HEK293T (cell line): Measurements from ENCODE around the gene CD33.

Experiments used
- ARNT ChIP-seq: fragments of 450-650 bp; IDR thresholded peaks from 2 replicates; pipeline ENCODE4 v1.6.1; 2017; ENCODE audit warnings: mild to moderate bottlenecking
- BHLHE40 ChIP-seq: fragments of 450-650 bp; IDR thresholded peaks from 2 replicates; pipeline ENCODE4 v1.6.1; 2016; ENCODE audit warnings: mild to moderate bottlenecking, moderate library complexity, borderline replicate concordance
- CTBP1 ChIP-seq: fragments of 450-650 bp; IDR thresholded peaks from 2 replicates; pipeline ENCODE4 v1.6.1; 2016; ENCODE audit warnings: borderline replicate concordance
- ELF4 ChIP-seq: fragments of 450-650 bp; IDR thresholded peaks from 2 replicates; pipeline ENCODE4 v1.6.1; 2017; ENCODE audit warnings: antibody characterized with exemption
- FOXA1 ChIP-seq: fragments of 450-650 bp; IDR thresholded peaks from 2 replicates; pipeline ENCODE4 v1.6.1; 2016; ENCODE audit warnings: mild to moderate bottlenecking
- FOXK2 ChIP-seq: fragments of 450-650 bp; IDR thresholded peaks from 2 replicates; pipeline ENCODE4 v1.6.1; 2016; ENCODE audit warnings: mild to moderate bottlenecking
- FOXM1 ChIP-seq: fragments of 450-650 bp; IDR thresholded peaks from 2 replicates; pipeline ENCODE4 v1.6.1; 2017; ENCODE audit warnings: mild to moderate bottlenecking, borderline replicate concordance
- HDGF ChIP-seq: fragments of 450-650 bp; IDR thresholded peaks from 2 replicates; pipeline ENCODE4 v1.6.1; 2017; ENCODE audit warnings: antibody characterized with exemption, borderline replicate concordance
- L3MBTL2 ChIP-seq: fragments of 450-650 bp; conservative IDR thresholded peaks from 2 replicates; pipeline ENCODE4 v1.6.1; 2016; ENCODE audit warnings: mild to moderate bottlenecking
- LEF1 ChIP-seq: fragments of 450-650 bp; IDR thresholded peaks from 2 replicates; pipeline ENCODE4 v1.6.1; 2017; ENCODE audit warnings: mild to moderate bottlenecking, borderline replicate concordance
- SP1 ChIP-seq: fragments of 450-650 bp; IDR thresholded peaks from 2 replicates; pipeline ENCODE4 v1.6.1; 2017
- SUZ12 ChIP-seq: fragments of 450-650 bp; IDR thresholded peaks from 2 replicates; pipeline ENCODE4 v1.6.1; 2016; ENCODE audit warnings: mild to moderate bottlenecking
- TARDBP ChIP-seq: fragments of 450-650 bp; IDR thresholded peaks from 2 replicates; pipeline ENCODE4 v1.6.1; 2016
- TF ChIP-seq, protein P1 (sequence below): fragments of 450-650 bp; IDR thresholded peaks from 2 replicates; pipeline ENCODE4 v1.6.1; 2016

DNA sequence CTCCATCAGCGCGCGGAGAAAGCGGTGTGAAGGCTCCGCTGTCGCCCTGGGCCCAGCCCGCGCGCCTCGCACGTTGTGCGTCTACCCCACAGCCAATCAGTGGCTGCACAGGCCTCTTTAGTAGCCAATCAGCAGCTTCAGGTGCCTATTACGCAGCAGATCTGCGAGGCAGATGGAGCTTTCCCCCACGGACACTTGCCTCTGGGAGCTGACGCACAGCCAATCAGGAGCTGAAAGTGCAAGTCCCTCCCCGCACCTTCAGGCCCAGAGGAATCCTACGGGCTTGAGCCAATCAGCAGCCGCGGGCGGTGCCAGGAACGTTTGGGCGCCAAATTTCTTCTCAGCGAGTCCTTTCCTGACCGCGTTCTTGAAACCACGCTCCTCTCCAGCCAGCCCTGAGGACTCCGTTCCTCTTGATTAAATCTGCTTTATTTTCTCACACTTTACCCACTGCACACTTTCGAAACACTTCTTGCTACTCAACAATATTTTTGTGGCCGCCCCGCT, 42.9 kb upstream of the CD33 start:
- TF ChIP-seq CTBP1 = no peak
- TF ChIP-seq L3MBTL2 = no peak
- no peak for TF ChIP-seq BHLHE40
- TF ChIP-seq FOXA1 = no peak
- TF ChIP-seq ELF4 = no peak
- no peak for TF ChIP-seq TARDBP
- no peak for TF ChIP-seq FOXK2
- TF ChIP-seq SP1 = no peak
- no peak for TF ChIP-seq SUZ12
- TF ChIP-seq, protein P1, sequence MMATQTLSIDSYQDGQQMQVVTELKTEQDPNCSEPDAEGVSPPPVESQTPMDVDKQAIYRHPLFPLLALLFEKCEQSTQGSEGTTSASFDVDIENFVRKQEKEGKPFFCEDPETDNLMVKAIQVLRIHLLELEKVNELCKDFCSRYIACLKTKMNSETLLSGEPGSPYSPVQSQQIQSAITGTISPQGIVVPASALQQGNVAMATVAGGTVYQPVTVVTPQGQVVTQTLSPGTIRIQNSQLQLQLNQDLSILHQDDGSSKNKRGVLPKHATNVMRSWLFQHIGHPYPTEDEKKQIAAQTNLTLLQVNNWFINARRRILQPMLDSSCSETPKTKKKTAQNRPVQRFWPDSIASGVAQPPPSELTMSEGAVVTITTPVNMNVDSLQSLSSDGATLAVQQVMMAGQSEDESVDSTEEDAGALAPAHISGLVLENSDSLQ = no peak
- no peak for TF ChIP-seq FOXM1
- TF ChIP-seq HDGF = no peak
- TF ChIP-seq LEF1 = no peak
- no peak for TF ChIP-seq ARNT
